Measurements from ENCODE around the gene PRPSAP1.
"Not testable (repeated sequence)": the region's sequence is repeated elsewhere in the genome, so short reads cannot be mapped to it uniquely, and the experiment has no call there.

PRPSAP1 gene

DNA sequence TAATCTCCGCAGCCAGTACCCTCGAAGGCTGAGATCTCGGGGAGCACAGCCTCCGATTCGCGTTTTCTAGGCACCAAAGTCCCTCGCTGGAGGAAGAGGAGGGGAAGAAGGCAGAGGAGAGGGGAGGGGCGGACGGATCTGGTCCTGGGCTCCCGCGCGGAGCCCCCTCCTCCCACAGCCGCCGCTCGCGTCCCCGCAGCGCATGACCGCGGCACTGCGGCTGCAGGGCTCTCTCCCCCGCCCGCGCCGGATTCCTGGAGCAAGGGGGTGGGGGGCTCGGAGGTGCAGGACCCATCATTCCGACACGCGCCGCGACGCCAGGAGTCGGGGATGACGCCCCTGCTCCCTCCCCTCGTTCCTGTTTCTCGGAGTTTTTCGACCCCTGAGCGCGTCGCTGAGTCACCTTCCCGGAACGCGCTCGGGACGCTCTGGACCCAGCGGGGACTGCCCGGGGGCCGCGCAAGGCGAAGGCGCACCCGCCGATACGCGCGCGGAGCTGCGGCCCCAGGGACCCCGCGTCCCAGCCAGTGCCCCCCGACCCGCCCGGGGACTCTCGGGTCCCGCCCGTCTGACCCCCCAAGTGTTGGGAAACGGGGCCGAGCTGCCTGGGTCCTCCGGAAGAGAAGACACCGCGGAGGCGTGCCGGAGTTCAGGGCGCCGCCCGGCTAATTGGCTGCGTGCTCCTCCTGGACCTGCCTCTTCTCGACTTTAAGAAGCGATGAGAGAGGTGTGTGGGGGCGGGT lies 29.3 kb upstream of the PRPSAP1 start:
- DNase-seq: peak; percentile 12

DNA sequence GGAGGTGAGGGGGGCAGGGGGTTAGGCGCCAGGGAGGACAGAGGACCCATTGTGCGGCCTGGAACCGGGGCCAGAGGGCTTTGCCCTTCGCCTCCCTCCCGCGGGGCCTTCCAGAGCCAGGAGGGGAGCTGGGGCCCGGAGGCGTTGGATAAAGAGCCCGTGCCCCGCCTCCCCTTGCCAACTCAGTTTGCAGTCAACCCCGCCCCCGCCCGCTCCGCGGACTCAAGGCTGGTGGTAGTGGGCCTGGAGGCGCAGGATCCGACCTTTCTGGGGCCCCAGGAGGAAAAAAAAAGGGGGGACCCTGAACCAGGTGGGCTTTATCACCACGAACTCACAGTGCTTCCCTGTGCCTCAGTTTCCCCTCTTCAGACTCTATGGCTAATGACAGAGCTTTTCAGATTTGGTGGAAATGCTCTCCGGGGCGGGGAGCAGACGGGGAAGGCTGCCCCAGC lies 28.7 kb upstream of the PRPSAP1 start:
- no peak for DNase-seq

DNA sequence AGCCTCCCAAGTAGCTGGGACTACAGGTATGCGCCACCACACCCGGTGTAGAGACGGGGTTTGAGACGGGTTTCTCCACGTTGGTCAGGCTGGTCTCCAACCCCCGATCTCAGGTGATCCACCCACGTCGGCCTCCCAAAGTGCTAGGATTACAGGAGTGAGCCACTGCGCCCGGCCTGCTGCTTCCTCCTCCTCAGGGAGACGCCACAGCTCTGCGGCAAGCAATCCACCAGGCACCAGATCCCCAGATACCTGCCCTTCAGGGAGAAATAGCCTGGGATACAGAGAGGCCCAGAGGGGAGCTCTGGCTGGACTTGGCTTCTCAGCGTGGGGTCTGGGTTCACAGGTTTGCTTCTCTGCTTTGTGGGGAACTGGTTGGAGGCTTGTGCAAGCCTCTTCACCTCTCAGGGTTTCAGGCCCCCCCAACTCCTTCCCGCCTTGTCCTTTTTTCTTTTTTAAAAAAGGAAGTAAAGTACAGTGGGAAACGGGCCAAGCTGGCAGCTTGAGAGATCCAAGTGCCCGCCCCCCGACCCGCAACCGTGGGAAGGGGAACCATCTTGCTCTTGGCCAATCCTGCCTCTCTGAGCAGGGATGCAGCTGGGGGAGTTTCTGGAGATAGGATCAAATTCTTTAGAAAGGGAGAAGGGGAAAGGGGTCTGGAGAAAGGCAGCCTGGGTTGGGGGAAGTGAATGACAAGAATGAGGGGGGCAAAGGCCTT lies 28.1 kb upstream of the PRPSAP1 start:
- DNase-seq: no peak

DNA sequence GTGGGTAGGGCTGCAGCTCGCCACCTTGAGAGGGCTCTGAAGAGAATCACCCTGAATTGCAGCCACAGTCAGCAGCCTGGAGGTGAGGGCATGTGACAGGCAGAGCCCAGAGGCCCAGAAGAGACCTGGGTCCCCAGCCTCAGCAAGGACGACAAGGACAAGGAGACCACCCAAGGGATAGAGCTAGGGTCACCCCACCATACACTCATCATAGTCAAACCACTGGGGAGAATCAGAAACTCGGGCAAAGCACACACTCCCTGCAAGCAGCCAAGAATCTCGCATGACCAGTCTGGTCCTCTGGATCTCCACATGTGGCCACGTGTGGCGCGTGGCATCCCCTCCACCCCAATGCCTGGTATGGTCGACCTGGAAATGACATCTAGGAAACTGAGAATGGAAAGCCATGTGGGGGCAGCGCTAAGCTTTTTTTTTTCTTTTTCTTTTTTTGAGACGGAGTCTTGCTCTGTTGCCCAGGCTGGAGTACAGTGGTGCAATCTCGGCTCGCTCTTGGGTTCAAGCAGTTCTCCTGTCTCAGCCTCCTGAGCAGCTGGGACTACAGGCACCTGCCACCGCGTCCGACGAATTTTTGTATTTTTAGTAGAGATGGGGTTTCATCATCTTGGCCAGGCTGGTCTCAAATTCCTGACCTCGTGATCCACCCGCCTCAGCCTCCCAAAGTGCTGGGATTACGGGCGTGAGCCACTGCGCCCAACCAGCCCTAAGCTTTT lies 26.1 kb upstream of the PRPSAP1 start:
- DNase-seq: no peak

- DNase-seq: no peak
These were observed 25.5 kb upstream of the PRPSAP1 start for GRCh38 chr17:76379275-76379641.

DNA sequence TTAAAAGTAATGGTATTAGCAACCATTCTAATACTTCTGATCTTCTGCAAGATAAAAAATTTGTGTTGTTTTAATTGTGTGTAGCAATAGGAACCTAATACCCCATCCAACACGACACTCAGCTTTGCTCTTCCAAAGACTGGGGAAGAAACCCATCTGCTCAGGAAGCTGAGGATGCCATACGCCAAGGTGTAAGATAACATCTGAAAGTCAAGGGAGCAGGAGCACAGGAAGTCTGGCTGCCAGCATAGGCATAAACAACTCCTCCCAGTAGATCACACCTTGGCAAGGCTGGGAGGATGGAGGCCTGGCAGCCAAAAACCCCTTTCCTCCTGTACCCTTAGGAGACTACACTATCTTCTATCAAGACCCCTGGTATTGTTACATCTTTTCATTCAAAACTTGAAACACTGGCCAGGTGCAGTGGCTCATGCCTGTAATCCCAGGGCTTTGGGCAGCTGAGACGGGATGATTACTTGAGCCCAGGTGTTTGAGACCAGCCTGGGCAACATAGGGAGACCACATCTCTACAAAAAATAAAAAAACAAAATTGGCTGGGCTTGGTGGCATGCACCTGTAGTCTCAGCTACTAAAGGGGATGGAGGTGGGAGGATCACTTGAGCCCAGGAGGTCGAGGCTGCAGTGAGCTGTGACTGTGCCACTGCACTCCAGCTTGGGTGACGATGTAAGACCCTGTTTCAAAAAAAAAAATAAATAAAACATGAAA lies 25.0 kb upstream of the PRPSAP1 start:
- DNase-seq: no peak

DNA sequence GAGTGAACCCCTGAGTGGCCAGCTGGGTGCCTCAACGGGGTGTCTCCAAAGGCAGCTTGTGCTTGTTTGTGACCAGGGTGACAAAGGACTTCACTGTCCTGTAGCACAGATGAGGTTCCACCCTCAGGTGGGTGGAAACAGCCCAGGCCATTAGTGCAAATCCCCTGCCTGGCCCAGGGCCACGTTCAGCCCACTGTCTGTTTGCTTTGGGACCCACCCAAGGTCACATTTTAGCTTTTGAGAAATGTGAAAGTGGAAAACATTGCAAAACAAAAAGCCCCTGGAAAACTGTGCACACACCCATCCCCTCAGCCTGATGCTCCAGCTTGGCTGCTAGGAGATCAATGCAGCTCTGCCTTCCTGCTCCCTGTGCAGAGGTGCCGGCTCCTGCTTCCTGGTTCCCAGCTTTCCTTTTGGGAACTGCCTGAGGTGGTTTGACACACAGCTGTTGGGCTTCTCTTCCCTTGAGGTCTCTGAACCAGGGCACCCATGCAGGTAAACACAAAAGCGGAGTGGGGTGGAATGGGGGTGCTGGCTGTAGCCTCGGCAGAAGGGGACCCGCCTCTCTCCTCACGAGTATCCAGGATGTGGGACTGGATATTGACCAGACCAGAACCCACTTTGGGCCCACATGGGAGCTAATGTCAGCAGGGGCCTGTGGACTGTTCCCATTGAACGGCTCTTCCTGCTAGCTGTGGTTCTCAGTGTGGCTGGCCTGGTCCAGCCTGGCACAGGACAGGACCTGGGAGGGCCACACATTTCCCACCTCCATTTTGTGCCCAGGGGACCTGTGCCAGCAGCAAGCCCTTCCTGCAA lies 22.8 kb upstream of the PRPSAP1 start:
- DNase-seq: no peak

DNA sequence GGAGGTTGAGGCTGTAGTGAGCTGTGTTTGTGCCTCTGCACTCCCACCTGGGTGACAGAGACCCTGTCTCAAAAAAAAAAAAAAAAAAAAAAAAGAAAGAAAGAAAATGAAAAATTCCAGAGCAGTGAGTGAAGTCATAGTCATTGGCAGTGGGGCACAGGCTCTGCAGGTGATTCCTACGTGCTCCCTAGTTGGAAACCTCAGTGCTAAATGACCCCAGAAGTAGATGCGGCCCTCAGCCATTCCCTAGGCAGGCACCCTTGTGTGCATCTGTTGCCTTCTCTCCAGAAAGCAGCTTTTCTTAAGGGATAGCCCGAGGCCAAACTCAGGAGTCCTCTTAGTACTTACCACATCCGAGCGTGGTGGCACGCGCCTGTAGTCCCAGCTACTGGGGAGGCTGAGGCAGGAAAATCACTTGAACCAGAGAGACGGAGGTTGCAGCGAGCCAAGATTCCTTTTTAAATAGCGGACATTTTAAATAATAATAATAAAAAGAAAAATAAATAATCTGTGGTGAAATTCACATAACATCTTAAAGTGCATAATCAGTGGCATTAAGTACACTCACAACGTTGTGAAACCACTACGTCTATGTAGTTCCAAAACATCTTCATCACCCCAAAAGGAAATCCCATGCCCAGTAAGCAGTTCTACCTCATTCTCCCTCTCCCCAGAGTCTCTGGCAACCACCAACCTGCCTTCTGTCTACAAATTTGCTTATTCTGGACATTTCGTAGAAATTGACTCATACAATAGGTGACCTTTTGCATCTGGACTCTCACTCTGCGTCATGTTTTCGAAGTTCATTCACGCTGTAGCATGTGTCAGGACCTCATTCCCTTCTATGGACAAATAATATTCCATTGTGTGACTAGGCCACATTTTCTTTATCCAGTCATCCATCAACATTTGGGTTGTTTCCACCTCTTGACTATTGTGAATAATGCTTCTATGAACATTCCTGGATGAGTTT lies 18.2 kb upstream of the PRPSAP1 start:
- no peak for DNase-seq

DNA sequence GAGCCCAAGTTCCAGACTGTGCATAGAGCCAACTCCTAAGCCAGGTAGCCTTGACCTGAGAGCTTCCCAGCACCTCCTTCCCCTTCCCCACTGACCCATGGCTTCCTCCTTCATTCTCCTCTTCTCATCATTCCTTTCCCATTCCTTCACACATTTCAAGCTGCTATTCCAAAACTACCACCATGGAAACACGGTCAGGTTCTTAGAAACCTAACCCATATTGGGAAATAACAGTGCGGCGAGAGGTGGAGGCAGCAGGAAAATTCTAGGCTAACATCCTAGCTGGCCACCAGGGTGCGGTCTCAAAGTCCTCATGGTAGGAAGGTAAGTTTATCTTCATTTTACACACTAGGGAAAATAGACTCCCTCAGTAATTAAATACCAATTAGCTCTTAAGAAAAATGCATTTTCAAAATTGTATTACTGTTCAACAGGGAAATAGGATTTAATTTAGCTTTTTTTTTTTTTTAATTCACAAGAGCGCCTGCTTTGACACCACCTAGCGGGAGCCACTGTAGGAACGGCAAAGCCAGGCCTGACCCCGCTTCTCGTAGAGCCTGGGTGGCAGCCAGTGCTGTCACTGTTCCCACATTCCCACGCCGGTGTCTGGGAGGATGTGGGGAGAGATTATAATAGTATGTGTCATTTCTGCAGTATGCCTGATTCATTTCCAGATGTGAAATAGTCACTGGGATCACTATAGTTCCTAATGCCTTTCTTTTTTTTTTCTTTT lies 16.7 kb upstream of the PRPSAP1 start:
- no peak for DNase-seq

DNA sequence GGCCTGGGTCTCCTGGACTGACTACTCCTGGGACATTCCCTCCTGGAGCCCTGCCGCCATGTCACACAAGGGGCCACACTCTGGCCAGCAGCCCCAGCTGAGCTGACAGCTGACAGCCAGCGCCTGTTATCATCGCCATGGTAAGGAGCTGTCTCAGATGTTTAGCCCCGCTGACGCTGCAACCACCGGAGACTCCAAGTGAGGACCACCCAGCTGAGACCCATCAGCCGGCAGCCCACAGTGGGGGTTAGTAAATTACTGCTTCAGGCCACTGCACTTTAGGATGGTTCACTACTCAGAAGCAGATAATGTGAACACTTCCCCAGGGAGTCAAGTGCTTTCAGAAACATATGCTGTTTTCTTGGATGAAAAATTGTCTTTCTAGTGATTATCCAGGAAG lies 16.1 kb upstream of the PRPSAP1 start:
- DNase-seq: no peak

DNA sequence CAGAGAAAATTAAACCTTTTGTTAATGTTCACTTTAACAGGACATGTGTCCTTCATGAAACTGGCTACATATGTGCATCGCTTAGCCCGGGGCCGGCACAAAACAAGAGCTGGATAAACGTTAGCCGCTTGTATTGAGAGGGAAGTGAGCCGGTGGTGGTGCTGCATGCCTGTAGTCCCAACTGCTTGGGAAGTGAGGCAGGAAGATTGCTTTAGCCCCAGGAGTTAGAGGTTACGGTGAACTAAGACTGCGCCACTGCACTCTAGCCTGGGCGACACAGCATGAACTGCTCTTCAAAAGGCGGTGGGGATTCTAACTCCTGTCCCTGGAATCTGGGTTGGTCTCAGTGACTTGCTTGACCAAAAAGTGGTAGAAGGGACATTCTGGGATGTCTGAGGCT lies 15.7 kb upstream of the PRPSAP1 start:
- no peak for DNase-seq

- no peak for DNase-seq
These were observed 14.8 kb upstream of the PRPSAP1 start for GRCh38 chr17:76368545-76368944.

DNA sequence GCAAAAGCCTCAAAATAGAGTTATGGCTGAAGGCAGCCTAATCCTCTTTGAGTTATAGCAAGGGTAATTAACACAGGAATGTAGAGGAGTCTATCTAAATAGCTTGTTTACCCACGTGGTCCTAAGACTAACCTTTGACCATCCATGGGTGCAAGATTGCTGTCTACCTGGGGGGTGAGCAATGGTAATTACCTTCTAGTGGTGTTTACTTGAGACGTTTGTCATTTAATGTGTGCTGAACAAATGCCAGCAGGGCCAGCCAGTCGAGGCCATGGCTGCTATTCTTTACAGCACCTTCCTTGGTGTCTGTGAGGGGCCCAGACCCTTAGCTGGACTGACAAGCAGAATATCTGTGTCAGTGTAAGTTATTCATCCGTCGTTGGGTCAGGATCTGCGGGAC lies 13.9 kb upstream of the PRPSAP1 start:
- no peak for DNase-seq

- no peak for DNase-seq
These were observed 12.5 kb upstream of the PRPSAP1 start for GRCh38 chr17:76366247-76366646.

DNA sequence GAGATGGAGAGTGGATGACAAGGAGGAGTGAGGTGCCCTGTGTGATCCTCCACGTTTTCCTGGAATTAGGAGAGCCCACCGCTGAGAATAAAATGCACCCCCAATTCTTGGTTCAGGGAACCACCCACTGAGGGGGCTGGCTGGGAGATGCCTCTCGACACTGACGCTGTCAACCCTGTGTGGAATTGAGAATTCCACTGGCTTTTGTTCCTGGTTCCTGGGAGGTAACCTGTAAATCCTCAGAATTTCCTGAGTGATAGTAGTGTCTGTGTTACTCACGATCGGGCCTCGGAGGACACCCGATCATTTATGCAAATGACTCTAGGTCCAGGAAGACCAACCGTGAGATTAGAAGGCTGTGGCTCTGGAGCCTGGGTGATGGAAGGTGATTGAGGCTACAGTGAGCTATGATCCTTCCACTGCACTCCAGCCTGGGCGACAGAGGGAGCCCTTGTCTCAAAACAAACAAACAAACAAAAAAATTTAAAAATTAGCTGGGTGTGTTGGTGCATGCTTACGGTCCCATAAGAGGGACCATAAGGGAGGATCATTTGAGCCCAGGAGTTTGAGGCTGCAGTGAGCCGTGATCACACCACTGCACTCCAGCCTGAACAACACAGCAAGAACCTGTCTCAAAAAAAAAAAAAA lies 11.7 kb upstream of the PRPSAP1 start:
- no peak for DNase-seq

DNA sequence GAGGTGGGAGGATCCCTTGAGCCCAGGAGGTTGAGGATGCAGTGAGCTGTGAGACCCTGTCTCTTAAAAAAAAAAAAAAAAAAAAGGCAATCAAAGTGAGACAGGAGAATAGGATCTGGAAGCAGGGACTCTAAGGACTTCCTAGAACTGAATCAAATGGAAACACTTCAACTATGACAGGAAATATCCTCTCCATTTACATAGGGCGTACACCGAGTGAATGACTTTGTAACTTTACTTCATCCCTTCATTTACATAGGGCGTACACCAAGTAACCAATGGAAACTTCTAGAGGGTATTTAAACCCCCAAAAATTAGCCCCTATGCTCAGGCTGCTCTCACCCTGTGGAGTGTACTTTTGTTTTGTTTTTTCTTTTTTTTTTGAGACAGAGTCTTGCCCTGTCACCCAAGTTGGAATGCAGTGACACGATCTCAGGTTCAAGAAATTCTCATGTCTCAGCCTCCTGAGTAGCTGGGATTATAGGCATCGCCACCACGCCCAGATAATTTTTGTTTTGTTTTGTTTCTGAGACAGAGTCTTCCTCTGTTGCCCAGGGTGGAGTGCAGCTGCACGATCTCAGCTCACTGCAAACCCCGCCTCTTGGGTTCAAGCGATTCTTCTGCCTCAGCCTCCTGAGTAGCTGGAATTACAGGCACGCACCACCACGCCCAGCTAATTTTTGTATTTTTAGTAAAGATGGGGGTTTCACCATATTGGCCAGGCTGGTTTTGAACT lies 9.6 kb upstream of the PRPSAP1 start:
- DNase-seq: no peak

DNA sequence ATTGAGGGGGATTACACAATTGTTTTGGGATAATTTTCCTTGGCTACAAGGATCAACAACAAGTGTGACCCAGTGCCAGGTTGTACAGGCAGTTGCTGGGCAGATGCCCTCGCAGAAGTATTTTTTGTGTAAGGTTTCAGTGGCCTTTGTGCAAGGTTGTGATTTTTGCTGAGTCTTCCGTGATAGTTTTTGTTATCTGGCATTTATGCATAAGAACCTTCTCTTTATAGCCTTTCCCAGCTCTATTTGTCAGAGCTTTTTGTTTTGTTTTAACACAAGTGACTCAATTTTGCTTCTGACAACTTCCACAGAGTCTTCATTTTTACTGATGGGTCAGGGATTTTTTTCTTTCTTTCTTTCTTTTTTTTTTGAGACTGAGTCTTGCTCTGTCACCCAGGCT lies 6.7 kb upstream of the PRPSAP1 start:
- no peak for DNase-seq

GRCh38 chr17:76359776-76360175 lies 6.1 kb upstream of the PRPSAP1 start:
- DNase-seq: not testable (repeated sequence)

- no peak for DNase-seq
These were observed 5.7 kb upstream of the PRPSAP1 start for GRCh38 chr17:76359375-76359774.

All from NCI-H510A treated with DMSO at 0.1 percent for 48 hours (cell line).